OCI-LY7 (cell line): ENCODE measurements around the gene SQOR. TPM values are rescaled to one million over a fixed set of nuclear protein-coding genes. Genes with fewer than 3 reads are reported as not detected.

Source experiments
- BruUV-seq: library from RNA; stranded (reverse); fragments of 400-500 nt; replicated peaks from 2 replicates; lab custom pipeline; 2021; lab: Mats Ljungman, UMichigan
- CTCF ChIA-PET: fragments of 300-600 bp; sonication (Branson Sonifier 250); formaldehyde crosslinking; loops from one replicate; lab custom pipeline; 2022; ENCODE audit warnings: antibody characterized with exemption; ENCODE audit not compliant: unreplicated experiment; lab: Charles Lee
- POLR2A ChIA-PET: fragments of 300-600 bp; sonication (Branson Sonifier 250); formaldehyde crosslinking; loops from one replicate; lab custom pipeline; 2022; ENCODE audit warnings: antibody characterized with exemption; lab: Charles Lee
- DNase-seq: peaks from one replicate; pipeline ENCODE4 v3.0.0-alpha.2; 2015; ENCODE audit warnings: low spot score
- H2AFZ ChIP-seq: fragments of 200-600 bp; sonication (generic), shearing (Covaris generic); 2 replicates; pipeline ENCODE4 v1.6.1; 2014; ENCODE audit warnings: mild to moderate bottlenecking, antibody characterized with exemption, low read length, moderate library complexity
- H3K27ac ChIP-seq: fragments of 200-600 bp; sonication (generic); 2 replicates; pipeline ENCODE4 v1.5.1; 2014; ENCODE audit warnings: mixed run types, low read depth, mild to moderate bottlenecking, moderate library complexity, low read length, inconsistent platforms; ENCODE audit not compliant: poor library complexity, severe bottlenecking
- H3K36me3 ChIP-seq: fragments of 200-600 bp; sonication (generic); 2 replicates; pipeline ENCODE4 v1.6.1; 2014; ENCODE audit warnings: mild to moderate bottlenecking, antibody characterized with exemption, low read length, moderate library complexity, mixed read lengths; ENCODE audit not compliant: insufficient read depth
- H3K4me1 ChIP-seq: fragments of 200-600 bp; sonication (generic); 2 replicates; pipeline ENCODE4 v1.5.1; 2014; ENCODE audit warnings: mild to moderate bottlenecking, low read length; ENCODE audit not compliant: insufficient read depth, poor library complexity, severe bottlenecking
- H3K4me2 ChIP-seq: fragments of 200-600 bp; sonication (generic); 2 replicates; pipeline ENCODE4 v1.6.1; 2014; ENCODE audit warnings: mild to moderate bottlenecking, low read length
- H3K4me3 ChIP-seq: fragments of 200-600 bp; sonication (generic); 2 replicates; pipeline ENCODE4 v1.5.1; 2014; ENCODE audit warnings: mild to moderate bottlenecking, low read depth, low read length; ENCODE audit not compliant: poor library complexity, severe bottlenecking
- H3K79me2 ChIP-seq: fragments of 200-600 bp; sonication (generic); 2 replicates; pipeline ENCODE4 v1.6.1; 2016; ENCODE audit warnings: low read depth, mild to moderate bottlenecking, low read length, moderate library complexity, mixed read lengths; ENCODE audit not compliant: insufficient read depth
- H3K9me2 ChIP-seq: fragments of 200-600 bp; sonication (generic); 2 replicates; pipeline ENCODE4 v1.6.1; 2016; ENCODE audit warnings: mild to moderate bottlenecking, low read length, mixed read lengths; ENCODE audit not compliant: insufficient read depth
- H3K9me3 ChIP-seq: fragments of 200-600 bp; sonication (generic); 2 replicates; pipeline ENCODE4 v1.6.1; 2014; ENCODE audit warnings: mild to moderate bottlenecking, mixed run types, low read length, mixed read lengths
- H4K20me1 ChIP-seq: fragments of 200-600 bp; sonication (generic); 2 replicates; pipeline ENCODE4 v1.6.1; 2014; ENCODE audit warnings: mild to moderate bottlenecking, antibody characterized with exemption, low read length, moderate library complexity, mixed read lengths; ENCODE audit not compliant: insufficient read depth
- CTCF ChIP-seq: fragments of 200-600 bp; sonication (generic); conservative IDR thresholded peaks from 2 replicates; pipeline ENCODE4 v1.5.1; 2014; ENCODE audit warnings: mild to moderate bottlenecking, antibody characterized with exemption, low read length, moderate library complexity, mixed read lengths
- EZH2phosphoT487 ChIP-seq: fragments of 200-600 bp; sonication (generic); IDR thresholded peaks from 2 replicates; pipeline ENCODE4 v1.6.1; 2018; ENCODE audit warnings: low read depth, borderline replicate concordance, mild to moderate bottlenecking, mixed run types, antibody characterized with exemption, low read length, moderate library complexity, mixed read lengths
- intact Hi-C: fragments of 100-400 bp; cut with micrococcal nuclease; formaldehyde crosslinking; loops from one replicate; pipeline ENCODE4 v1.10.0; 2022; ENCODE audit not compliant: unreplicated experiment
- total RNA-seq, 2 experiments: library from RNA; depleted of rRNA in 1 of 2; stranded (reverse); fragments of >200 nt in 1 of 2; shearing (Covaris generic) in 1 of 2; gene quantifications; 2 replicates each; pipeline ENCODE4 v1.2.3, GENCODE V29; 2014 to 2022

SQOR gene
- total RNA-seq, 2 experiments from 2014 or later, result 0.42 to 1.8 TPM

- peaks cover 24% of the 10 kb centered on the region for H3K9me3 ChIP-seq
- ChIA-PET POLR2A (interaction anchor here (0.5 to 2.1 kb wide), 6 partner anchors 9 to 192 kb away, joined by 3 to 17 read pairs (median 4); a partner anchor contains a TSS), CTCF (no interaction called here)
- DNase-seq, result no peak
- peaks cover 67% of the 10 kb centered on the region for H3K79me2 ChIP-seq
- H3K4me2 ChIP-seq, result no peak overlapping the region
- H3K9me2 ChIP-seq, result no peaks in the 10 kb centered on the region
- intact Hi-C loops, result no loop called here
- peaks cover 5% of the 10 kb centered on the region for H4K20me1 ChIP-seq
- no TSS peak for BruUV-seq
- peaks cover 63% of the 10 kb centered on the region for H3K36me3 ChIP-seq
- TF ChIP-seq CTCF, result no peak
- no peak for TF ChIP-seq EZH2phosphoT487
- no peak overlapping the region for H2AFZ ChIP-seq
- peaks cover 27% of the 10 kb centered on the region for H3K4me1 ChIP-seq
- no peak overlapping the region for H3K4me3 ChIP-seq
- no peak overlapping the region for H3K27ac ChIP-seq
Observed at GRCh38 chr15:45594319-45594718, 40.5 kb upstream of the SQOR start.

GRCh38 chr15:45594835-45595530, 39.8 kb upstream of the SQOR start:
- peaks cover 24% of the 10 kb centered on the region for H3K9me3 ChIP-seq
- CTCF ChIA-PET, result no interaction called here
- POLR2A ChIA-PET, result interaction anchor here (1.1 to 2.1 kb wide), 2 partner anchors 8 to 193 kb away, joined by 4 to 17 read pairs; a partner anchor contains a TSS
- peaks cover 63% of the 10 kb centered on the region for H3K36me3 ChIP-seq
- H3K4me2 ChIP-seq, result no peak overlapping the region
- no peak overlapping the region for H3K27ac ChIP-seq
- no peak for DNase-seq
- no peak overlapping the region for H3K4me3 ChIP-seq
- BruUV-seq, result no TSS peak
- peaks cover 60% of the 10 kb centered on the region for H3K79me2 ChIP-seq
- intact Hi-C loops, result no loop called here
- H3K9me2 ChIP-seq, result no peaks in the 10 kb centered on the region
- H2AFZ ChIP-seq, result no peak overlapping the region
- H3K4me1 ChIP-seq, result peaks cover 21% of the 10 kb centered on the region
- no peaks in the 10 kb centered on the region for H4K20me1 ChIP-seq
- no peak for TF ChIP-seq EZH2phosphoT487

GRCh38 chr15:45603881-45604280, 30.9 kb upstream of the SQOR start:
- peak overlapping the region; percentile 29 for H3K4me3 ChIP-seq
- BruUV-seq, result no TSS peak
- H3K4me2 ChIP-seq, result peak overlapping the region; percentile 49
- POLR2A ChIA-PET, result interaction anchor here (0.5 to 3.6 kb wide), 5 partner anchors 10 to 185 kb away, joined by 3 to 25 read pairs (median 17); partner anchors contain the start of gene BLOC1S6
- H3K4me1 ChIP-seq, result peaks cover 44% of the 10 kb centered on the region
- DNase-seq, result peak; percentile 38
- H2AFZ ChIP-seq, result no peak overlapping the region
- no peaks in the 10 kb centered on the region for H3K9me2 ChIP-seq
- peaks cover 9% of the 10 kb centered on the region; the same call in 1 of the 2 replicates for H3K9me3 ChIP-seq
- CTCF ChIA-PET, result interaction anchor here (1.0 kb wide), 1 partner anchor 17 kb away, joined by 3 read pairs; no protein-coding TSS in a partner anchor
- peaks cover 41% of the 10 kb centered on the region; the same call in 1 of the 2 replicates for H3K79me2 ChIP-seq
- peak overlapping the region; percentile 70 for H3K27ac ChIP-seq
- intact Hi-C loops, result no loop called here
- H4K20me1 ChIP-seq, result no peaks in the 10 kb centered on the region
- peaks cover 70% of the 10 kb centered on the region for H3K36me3 ChIP-seq
- no peak for TF ChIP-seq EZH2phosphoT487
- TF ChIP-seq CTCF, result no peak
